Parathyroid adenoma (tissue), 2 donors: Measurements from ENCODE around the gene NLGN1.

Source experiments
- H2AFZ ChIP-seq: fragments of 300-600 bp; sonication (generic); one replicate; pipeline ENCODE4 v1.7.0; 2017; ENCODE audit warnings: antibody characterized with exemption, mild to moderate bottlenecking
- H3K27ac ChIP-seq: fragments of 300-600 bp; sonication (generic); one replicate; pipeline ENCODE4 v1.7.0; 2017
- H3K27me3 ChIP-seq: fragments of 300-600 bp; sonication (generic); one replicate; pipeline ENCODE4 v1.7.0; 2017; ENCODE audit warnings: low read length; ENCODE audit not compliant: control insufficient read depth, insufficient read depth
- H3K36me3 ChIP-seq: fragments of 300-600 bp; sonication (generic); one replicate; pipeline ENCODE4 v1.7.0; 2017; ENCODE audit warnings: low read length; ENCODE audit not compliant: control insufficient read depth, insufficient read depth
- H3K4me1 ChIP-seq: fragments of 300-600 bp; sonication (generic); one replicate; pipeline ENCODE4 v1.7.0; 2017; ENCODE audit warnings: control low read depth
- H3K4me2 ChIP-seq: fragments of 300-600 bp; sonication (generic); one replicate; pipeline ENCODE4 v1.7.0; 2017; ENCODE audit warnings: low read length
- H3K4me3 ChIP-seq: fragments of 300-600 bp; sonication (generic); one replicate; pipeline ENCODE4 v1.7.0; 2017; ENCODE audit warnings: low read depth, low read length
- H3K79me2 ChIP-seq: fragments of 300-600 bp; sonication (generic); one replicate; pipeline ENCODE4 v1.7.0; 2017; ENCODE audit warnings: control low read depth
- H3K9ac ChIP-seq: fragments of 300-600 bp; sonication (generic); one replicate; pipeline ENCODE4 v1.7.0; 2017; ENCODE audit warnings: mild to moderate bottlenecking
- H3K9me3 ChIP-seq: fragments of 300-600 bp; sonication (generic); one replicate; pipeline ENCODE4 v1.7.0; 2017; ENCODE audit warnings: low read length; ENCODE audit not compliant: control insufficient read depth
- CTCF ChIP-seq: fragments of 300-600 bp; sonication (generic); IDR thresholded peaks from one replicate; pipeline ENCODE4 v1.7.0; 2017; ENCODE audit warnings: antibody characterized with exemption, mild to moderate bottlenecking
- donor health status: primary hyperparathyroidism.

NLGN1 gene

GRCh38 chr3:173761161-173761560 is 363.6 kb downstream of the NLGN1 start:
- Histone ChIP-seq H3K4me3 (no peak overlapping the region), H3K27ac (no peak overlapping the region), H3K79me2 (no peaks in the 10 kb centered on the region), H3K9me3 (no peaks in the 10 kb centered on the region), H3K36me3 (no peaks in the 10 kb centered on the region), H3K27me3 (no peaks in the 10 kb centered on the region), H3K4me2 (no peak overlapping the region), H3K4me1 (no peaks in the 10 kb centered on the region), H2AFZ (no peak overlapping the region), H3K9ac (no peak overlapping the region)
- TF ChIP-seq CTCF = no peak

- Histone ChIP-seq H3K9ac (no peak overlapping the region), H3K4me1 (no peaks in the 10 kb centered on the region), H3K36me3 (no peaks in the 10 kb centered on the region), H3K27me3 (no peaks in the 10 kb centered on the region), H2AFZ (no peak overlapping the region), H3K9me3 (no peaks in the 10 kb centered on the region), H3K4me2 (no peak overlapping the region), H3K27ac (no peak overlapping the region), H3K4me3 (no peak overlapping the region), H3K79me2 (no peaks in the 10 kb centered on the region)
- no peak for TF ChIP-seq CTCF
These were observed 365.0 kb downstream of the NLGN1 start for GRCh38 chr3:173762501-173762900.

- Histone ChIP-seq H3K4me3 (no peak overlapping the region), H2AFZ (no peak overlapping the region), H3K27ac (no peak overlapping the region), H3K27me3 (no peaks in the 10 kb centered on the region), H3K9ac (no peak overlapping the region), H3K9me3 (no peaks in the 10 kb centered on the region), H3K79me2 (no peaks in the 10 kb centered on the region), H3K4me1 (no peaks in the 10 kb centered on the region), H3K4me2 (no peak overlapping the region), H3K36me3 (no peaks in the 10 kb centered on the region)
- TF ChIP-seq CTCF = no peak
These were observed 372.5 kb downstream of the NLGN1 start for GRCh38 chr3:173770011-173770410.

- Histone ChIP-seq H3K36me3 (no peaks in the 10 kb centered on the region), H3K9ac (no peak overlapping the region), H3K4me1 (no peaks in the 10 kb centered on the region), H3K4me2 (no peak overlapping the region), H3K79me2 (no peaks in the 10 kb centered on the region), H3K4me3 (no peak overlapping the region), H2AFZ (no peak overlapping the region), H3K9me3 (no peaks in the 10 kb centered on the region), H3K27me3 (no peaks in the 10 kb centered on the region), H3K27ac (no peak overlapping the region)
- no peak for TF ChIP-seq CTCF
These were observed 373.4 kb downstream of the NLGN1 start for GRCh38 chr3:173770796-173771573.

GRCh38 chr3:173773800-173774199 is 376.3 kb downstream of the NLGN1 start:
- no peak overlapping the region for H3K4me2 ChIP-seq
- H2AFZ ChIP-seq = no peak overlapping the region
- TF ChIP-seq CTCF = no peak
- no peak overlapping the region for H3K4me3 ChIP-seq
- H3K4me1 ChIP-seq = no peaks in the 10 kb centered on the region
- H3K36me3 ChIP-seq = no peaks in the 10 kb centered on the region
- no peak overlapping the region for H3K9ac ChIP-seq
- no peaks in the 10 kb centered on the region for H3K79me2 ChIP-seq
- H3K27me3 ChIP-seq = no peaks in the 10 kb centered on the region
- H3K9me3 ChIP-seq = no peaks in the 10 kb centered on the region
- H3K27ac ChIP-seq = no peak overlapping the region
